ENCODE data around the gene TSSK3. TPM values are rescaled to one million over a fixed set of nuclear protein-coding genes. Genes with fewer than 3 reads are reported as not detected.
A peak's percentile ranks its signal among the peaks of the same experiment; 100 is the strongest.
"Not testable (repeated sequence)": the region's sequence is repeated elsewhere in the genome, so short reads cannot be mapped to it uniquely, and the experiment has no call there.

Gene TSSK3
- polyA plus RNA-seq, 4 donors, result 2.0 to 4.3 (median 3.0) TPM

- DNase-seq (ENCODE audit: low read depth in 4 of 4, low spot score in 3 of 4), result peak in 2 of 4 donors; percentile 54 to 56
Observed at GRCh38 chr1:32394890-32395432, 32.6 kb downstream of the TSSK3 start.

- DNase-seq (ENCODE audit: low read depth in 4 of 4, low spot score in 3 of 4), result not testable (repeated sequence)
Observed at GRCh38 chr1:32396524-32396923, 34.2 kb downstream of the TSSK3 start.

- DNase-seq (ENCODE audit: low read depth in 4 of 4, low spot score in 3 of 4), result no peak
Observed at GRCh38 chr1:32398401-32398800, 36.1 kb downstream of the TSSK3 start.

GRCh38 chr1:32399843-32400242 is 37.5 kb downstream of the TSSK3 start:
- no peak for DNase-seq (ENCODE audit: low read depth in 4 of 4, low spot score in 3 of 4)

- DNase-seq (ENCODE audit: low read depth in 4 of 4, low spot score in 3 of 4), result peak; percentile 45 to 70 (median 65)
Observed at GRCh38 chr1:32400876-32401631, 38.7 kb downstream of the TSSK3 start.

GRCh38 chr1:32404946-32405345 is 42.6 kb downstream of the TSSK3 start:
- no peak for DNase-seq (ENCODE audit: low read depth in 4 of 4, low spot score in 3 of 4)

GRCh38 chr1:32405672-32406467 is 43.5 kb downstream of the TSSK3 start:
- no peak for DNase-seq (ENCODE audit: low read depth in 4 of 4, low spot score in 3 of 4)

- no peak for DNase-seq (ENCODE audit: low read depth in 4 of 4, low spot score in 3 of 4)
Observed at GRCh38 chr1:32406629-32407111, 44.3 kb downstream of the TSSK3 start.

- no peak for DNase-seq (ENCODE audit: low read depth in 4 of 4, low spot score in 3 of 4)
Observed at GRCh38 chr1:32411261-32411660, 48.9 kb downstream of the TSSK3 start.

GRCh38 chr1:32413507-32414185 is 51.3 kb downstream of the TSSK3 start:
- no peak for DNase-seq (ENCODE audit: low read depth in 4 of 4, low spot score in 3 of 4)

Other genes with a start within 250 kb of the TSSK3 start
- 10 to 100 TPM; 41.6 to 48.3 (median 45.7) TPM for gene TXLNA, start 182.9 kb upstream of the TSSK3 start, polyA plus RNA-seq (ENCODE audit: insufficient read length in 4 of 4)
- gene CCDC28B, start 161.9 kb upstream of the TSSK3 start, polyA plus RNA-seq (ENCODE audit: insufficient read length in 4 of 4), result 10 to 100 TPM; 20.6 to 26.3 (median 22.2) TPM
- gene IQCC, start 156.9 kb upstream of the TSSK3 start, polyA plus RNA-seq (ENCODE audit: insufficient read length in 4 of 4), result 1 to 10 TPM; 7.3 to 7.9 (median 7.8) TPM
- gene DCDC2B, start 153.4 kb upstream of the TSSK3 start, polyA plus RNA-seq (ENCODE audit: insufficient read length in 4 of 4), result under 1 TPM; 0.62 to 0.96 (median 0.72) TPM
- gene TMEM234, start 140.2 kb upstream of the TSSK3 start, polyA plus RNA-seq (ENCODE audit: insufficient read length in 4 of 4), result 10 to 100 TPM; 21.0 to 24.4 (median 23.3) TPM
- gene EIF3I, start 140.1 kb upstream of the TSSK3 start, polyA plus RNA-seq (ENCODE audit: insufficient read length in 4 of 4), result 100 to 1,000 TPM; 173 to 190 (median 177) TPM
- gene FAM167B, start 115.3 kb upstream of the TSSK3 start, polyA plus RNA-seq (ENCODE audit: insufficient read length in 4 of 4), result 10 to 100 TPM in 3 of 4 donors, 1 to 10 TPM in 1; 8.4 to 11.1 (median 10.7) TPM
- 1 to 10 TPM; 4.2 to 6.7 (median 5.2) TPM for gene LCK, start 111.3 kb upstream of the TSSK3 start, polyA plus RNA-seq (ENCODE audit: insufficient read length in 4 of 4)
- 100 to 1,000 TPM; 162 to 193 (median 179) TPM for gene HDAC1, start 70.5 kb upstream of the TSSK3 start, polyA plus RNA-seq (ENCODE audit: insufficient read length in 4 of 4)
- gene MARCKSL1, start 26.3 kb upstream of the TSSK3 start, polyA plus RNA-seq (ENCODE audit: insufficient read length in 4 of 4), result 100 to 1,000 TPM; 443 to 517 (median 479) TPM
- gene FAM229A, start 54 bp upstream of the TSSK3 start, polyA plus RNA-seq (ENCODE audit: insufficient read length in 4 of 4), result 1 to 10 TPM; 3.0 to 7.2 (median 6.6) TPM
- 10 to 100 TPM; 58.6 to 63.3 (median 61.2) TPM for gene BSDC1, start 31.9 kb downstream of the TSSK3 start, polyA plus RNA-seq (ENCODE audit: insufficient read length in 4 of 4)
- 1 to 10 TPM in 3 of 4 donors, under 1 TPM in 1; 0.95 to 1.5 (median 1.1) TPM for gene ZBTB8B, start 102.5 kb downstream of the TSSK3 start, polyA plus RNA-seq (ENCODE audit: insufficient read length in 4 of 4)
- gene ZBTB8A, start 176.9 kb downstream of the TSSK3 start, polyA plus RNA-seq (ENCODE audit: insufficient read length in 4 of 4), result 10 to 100 TPM; 15.5 to 20.2 (median 18.4) TPM

All from right renal pelvis (tissue), 4 donors.